ENCODE data around the gene DDIT4. TPM values are rescaled to one million over a fixed set of nuclear protein-coding genes. Genes with fewer than 3 reads are reported as not detected.

Gene DDIT4
- total RNA-seq, 1 experiment from 2014 or later = 20.7 TPM

- intact Hi-C loops (cut with micrococcal nuclease; ENCODE audit: unreplicated experiment) = no loop called here
- POLR2A ChIA-PET (ENCODE audit: low non-redundant PET) = no interaction called here
- H3K4me3 ChIP-seq (ENCODE audit: low read depth, low read length, poor library complexity, severe bottlenecking) = no peak overlapping the region
Observed at GRCh38 chr10:72233621-72234020, 40.1 kb upstream of the DDIT4 start.

DNA sequence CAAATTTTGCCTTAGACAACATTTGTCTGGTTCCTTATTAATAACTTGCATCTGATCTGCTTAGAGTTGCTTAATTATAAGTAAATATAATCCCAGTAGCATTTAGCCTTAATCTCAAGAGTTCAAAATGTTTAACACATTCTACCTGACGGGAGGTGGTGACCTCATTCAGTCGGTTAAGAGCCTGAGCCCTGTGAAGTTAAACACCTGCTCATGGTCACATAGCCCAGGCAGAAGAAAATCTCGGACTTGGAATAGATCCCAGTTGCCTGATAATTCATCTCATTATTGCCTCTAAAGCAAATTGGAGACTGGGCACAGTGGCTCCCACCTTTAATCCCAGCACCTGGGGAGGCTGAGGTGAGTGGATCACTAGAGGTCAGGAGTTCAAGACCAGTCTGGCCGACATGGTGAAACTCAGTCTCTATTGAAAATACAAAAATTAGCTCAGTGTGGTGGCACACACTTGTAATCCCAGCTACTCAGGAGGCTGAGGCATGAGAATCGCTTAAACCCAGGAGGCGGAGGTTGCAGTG is 39.1 kb upstream of the DDIT4 start:
- no peak overlapping the region for H3K4me3 ChIP-seq (ENCODE audit: low read depth, low read length, poor library complexity, severe bottlenecking)
- TF ChIP-seq CTCF (conservative IDR thresholded peaks at IDR 0.05; ENCODE audit: low read depth, low read length) (no peak), EZH2 (IDR thresholded peaks at IDR 0.05; ENCODE audit: borderline replicate concordance, low read depth, low read length, poor library complexity, severe bottlenecking) (no peak)
- no peaks in the 10 kb centered on the region for H3K9me3 ChIP-seq (ENCODE audit: low read depth, low read length, poor library complexity, severe bottlenecking)
- peaks cover 31% of the 10 kb centered on the region for H3K36me3 ChIP-seq (ENCODE audit: insufficient read depth, low read length, poor library complexity, severe bottlenecking)
- intact Hi-C loops (cut with micrococcal nuclease; ENCODE audit: unreplicated experiment) = no loop called here
- no peak for DNase-seq (ENCODE audit: low spot score)
- no TSS peak for BruUV-seq (replicated peaks)
- POLR2A ChIA-PET (ENCODE audit: low non-redundant PET) = no interaction called here
- H3K4me1 ChIP-seq (ENCODE audit: insufficient read depth, low read length, poor library complexity, severe bottlenecking) = no peaks in the 10 kb centered on the region
- no peaks in the 10 kb centered on the region for H3K27me3 ChIP-seq (replicated peaks; ENCODE audit: insufficient read depth, low read depth, low read length, poor library complexity)
- CTCF ChIA-PET = no interaction called here
- H3K27ac ChIP-seq (ENCODE audit: low read depth, low read length, poor library complexity, severe bottlenecking) = no peak overlapping the region

More at GRCh38 chr10:72233621-72234020, 40.1 kb upstream of the DDIT4 start:
- peaks cover 33% of the 10 kb centered on the region for H3K36me3 ChIP-seq (ENCODE audit: insufficient read depth, low read length, poor library complexity, severe bottlenecking)
- H3K9me3 ChIP-seq (ENCODE audit: low read depth, low read length, poor library complexity, severe bottlenecking) = no peaks in the 10 kb centered on the region
- H3K27ac ChIP-seq (ENCODE audit: low read depth, low read length, poor library complexity, severe bottlenecking) = no peak overlapping the region
- BruUV-seq (replicated peaks) = no TSS peak
- CTCF ChIA-PET = no interaction called here
- no peak for DNase-seq (ENCODE audit: low spot score)
- peaks cover 6% of the 10 kb centered on the region for H3K4me1 ChIP-seq (ENCODE audit: insufficient read depth, low read length, poor library complexity, severe bottlenecking)
- H3K27me3 ChIP-seq (replicated peaks; ENCODE audit: insufficient read depth, low read depth, low read length, poor library complexity) = no peaks in the 10 kb centered on the region
- TF ChIP-seq CTCF (conservative IDR thresholded peaks at IDR 0.05; ENCODE audit: low read depth, low read length) (no peak), EZH2 (IDR thresholded peaks at IDR 0.05; ENCODE audit: borderline replicate concordance, low read depth, low read length, poor library complexity, severe bottlenecking) (no peak)

GRCh38 chr10:72235544-72236279 is 38.0 kb upstream of the DDIT4 start:
- DNase-seq (ENCODE audit: low spot score) = no peak
- Histone ChIP-seq H3K36me3 (ENCODE audit: insufficient read depth, low read length, poor library complexity, severe bottlenecking) (peaks cover 27% of the 10 kb centered on the region), H3K27ac (ENCODE audit: low read depth, low read length, poor library complexity, severe bottlenecking) (no peak overlapping the region), H3K27me3 (replicated peaks; ENCODE audit: insufficient read depth, low read depth, low read length, poor library complexity) (no peaks in the 10 kb centered on the region), H3K4me3 (ENCODE audit: low read depth, low read length, poor library complexity, severe bottlenecking) (no peak overlapping the region), H3K9me3 (ENCODE audit: low read depth, low read length, poor library complexity, severe bottlenecking) (no peaks in the 10 kb centered on the region), H3K4me1 (ENCODE audit: insufficient read depth, low read length, poor library complexity, severe bottlenecking) (no peaks in the 10 kb centered on the region)
- TF ChIP-seq CTCF (conservative IDR thresholded peaks at IDR 0.05; ENCODE audit: low read depth, low read length) (no peak), EZH2 (IDR thresholded peaks at IDR 0.05; ENCODE audit: borderline replicate concordance, low read depth, low read length, poor library complexity, severe bottlenecking) (no peak)
- CTCF ChIA-PET = no interaction called here
- intact Hi-C loops (cut with micrococcal nuclease; ENCODE audit: unreplicated experiment) = no loop called here
- no TSS peak for BruUV-seq (replicated peaks)
- POLR2A ChIA-PET (ENCODE audit: low non-redundant PET) = no interaction called here

Data from A673 (cell line).